ENCODE data around the gene SYK. TPM values are rescaled to one million over a fixed set of nuclear protein-coding genes. Genes with fewer than 3 reads are reported as not detected.
"Not testable (repeated sequence)": the region's sequence is repeated elsewhere in the genome, so short reads cannot be mapped to it uniquely, and the experiment has no call there.

Gene SYK
- total and polyA plus RNA-seq, 5 donors = 0.97 to 9.5 (median 6.8) TPM

- peak in 1 of 2 donors; percentile 23 for ATAC-seq
- Histone ChIP-seq H3K9me3 (ENCODE audit: control insufficient read depth, low read length) (no peaks in the 10 kb centered on the region), H3K27me3 (ENCODE audit: control insufficient read depth, insufficient read depth) (no peaks in the 10 kb centered on the region), H3K4me1 (ENCODE audit: control insufficient read depth, insufficient read depth, low read length) (no peaks in the 10 kb centered on the region), H3K4me3 (ENCODE audit: low read length) (no peak overlapping the region), H3K27ac (ENCODE audit: low read length) (no peak overlapping the region)
- WGBS = 94% methylated on average over 4 of the region's 4 CpGs
- intact Hi-C loops (cut with DNase I) = no loop called here
- DNase-seq = no peak
Observed at GRCh38 chr9:90882991-90883600, 81.5 kb downstream of the SYK start.

GRCh38 chr9:90883661-90884060 lies 82.0 kb downstream of the SYK start:
- H3K27me3 ChIP-seq (ENCODE audit: control insufficient read depth, insufficient read depth) = no peaks in the 10 kb centered on the region
- no peak for DNase-seq
- intact Hi-C loops (cut with DNase I) = no loop called here
- no peak overlapping the region for H3K27ac ChIP-seq (ENCODE audit: low read length)
- H3K9me3 ChIP-seq (ENCODE audit: control insufficient read depth, low read length) = no peaks in the 10 kb centered on the region
- WGBS = 96% methylated on average over 2 of the region's 2 CpGs
- H3K4me1 ChIP-seq (ENCODE audit: control insufficient read depth, insufficient read depth, low read length) = no peaks in the 10 kb centered on the region
- no peak overlapping the region for H3K4me3 ChIP-seq (ENCODE audit: low read length)
- ATAC-seq = no peak

GRCh38 chr9:90884178-90884577 lies 82.6 kb downstream of the SYK start:
- H3K4me1 ChIP-seq (ENCODE audit: control insufficient read depth, insufficient read depth, low read length) = no peaks in the 10 kb centered on the region
- intact Hi-C loops (cut with DNase I) = no loop called here
- no peak overlapping the region for H3K27ac ChIP-seq (ENCODE audit: low read length)
- H3K4me3 ChIP-seq (ENCODE audit: low read length) = no peak overlapping the region
- H3K9me3 ChIP-seq (ENCODE audit: control insufficient read depth, low read length) = no peaks in the 10 kb centered on the region
- H3K27me3 ChIP-seq (ENCODE audit: control insufficient read depth, insufficient read depth) = no peaks in the 10 kb centered on the region
- WGBS = 74% methylated on average over 8 of the region's 8 CpGs
- no peak for ATAC-seq
- DNase-seq = no peak

- H3K27ac ChIP-seq (ENCODE audit: low read length); H3K4me1 ChIP-seq (ENCODE audit: control insufficient read depth, insufficient read depth, low read length); DNase-seq; ATAC-seq; H3K9me3 ChIP-seq (ENCODE audit: control insufficient read depth, low read length); intact Hi-C loops (cut with DNase I); H3K27me3 ChIP-seq (ENCODE audit: control insufficient read depth, insufficient read depth); H3K4me3 ChIP-seq (ENCODE audit: low read length): not testable (repeated sequence)
Observed at GRCh38 chr9:90886868-90887267, 85.2 kb downstream of the SYK start.

- Histone ChIP-seq H3K27ac (ENCODE audit: low read length) (no peak overlapping the region), H3K4me1 (ENCODE audit: control insufficient read depth, insufficient read depth, low read length) (no peaks in the 10 kb centered on the region), H3K9me3 (ENCODE audit: control insufficient read depth, low read length) (no peaks in the 10 kb centered on the region), H3K4me3 (ENCODE audit: low read length) (no peak overlapping the region), H3K27me3 (ENCODE audit: control insufficient read depth, insufficient read depth) (no peaks in the 10 kb centered on the region)
- ATAC-seq (no peak), DNase-seq (no peak)
- intact Hi-C loops (cut with DNase I) = no loop called here
- WGBS = 90% methylated on average over 8 of the region's 8 CpGs
Observed at GRCh38 chr9:90888941-90889340, 87.3 kb downstream of the SYK start.

GRCh38 chr9:90890146-90890810 lies 88.7 kb downstream of the SYK start:
- ATAC-seq (no peak), DNase-seq (no peak)
- Histone ChIP-seq H3K4me1 (ENCODE audit: control insufficient read depth, insufficient read depth, low read length) (no peaks in the 10 kb centered on the region), H3K9me3 (ENCODE audit: control insufficient read depth, low read length) (no peaks in the 10 kb centered on the region), H3K27ac (ENCODE audit: low read length) (no peak overlapping the region), H3K27me3 (ENCODE audit: control insufficient read depth, insufficient read depth) (no peaks in the 10 kb centered on the region), H3K4me3 (ENCODE audit: low read length) (no peak overlapping the region)
- 62% methylated on average over 10 of the region's 10 CpGs for WGBS
- intact Hi-C loops (cut with DNase I) = loop anchor here in 1 of 4 donors (10.0 kb wide), 1 partner anchor 1295 kb away; no protein-coding TSS in a partner anchor

- no peak for ATAC-seq
- H3K9me3 ChIP-seq (ENCODE audit: control insufficient read depth, low read length) = no peaks in the 10 kb centered on the region
- WGBS = 90% methylated on average over 8 of the region's 8 CpGs
Observed at GRCh38 chr9:90891308-90892040, 89.9 kb downstream of the SYK start.

GRCh38 chr9:90892918-90893317 lies 91.3 kb downstream of the SYK start:
- no peak for DNase-seq
- H3K4me3 ChIP-seq (ENCODE audit: low read length) = no peak overlapping the region
- no peaks in the 10 kb centered on the region for H3K27me3 ChIP-seq (ENCODE audit: control insufficient read depth, insufficient read depth)
- intact Hi-C loops (cut with DNase I) = loop anchor here in 1 of 4 donors (10.0 kb wide), 1 partner anchor 1298 kb away; no protein-coding TSS in a partner anchor
- H3K27ac ChIP-seq (ENCODE audit: low read length) = no peak overlapping the region
- no peaks in the 10 kb centered on the region for H3K4me1 ChIP-seq (ENCODE audit: control insufficient read depth, insufficient read depth, low read length)
- H3K9me3 ChIP-seq (ENCODE audit: control insufficient read depth, low read length) = no peaks in the 10 kb centered on the region
- WGBS = 52% methylated on average over 6 of the region's 6 CpGs
- peak in 1 of 2 donors; percentile 31 for ATAC-seq

More at GRCh38 chr9:90891308-90892040, 89.9 kb downstream of the SYK start:
- Histone ChIP-seq H3K27me3 (ENCODE audit: control insufficient read depth, insufficient read depth) (no peaks in the 10 kb centered on the region), H3K4me3 (ENCODE audit: low read length) (no peak overlapping the region), H3K4me1 (ENCODE audit: control insufficient read depth, insufficient read depth, low read length) (no peaks in the 10 kb centered on the region), H3K27ac (ENCODE audit: low read length) (no peak overlapping the region)
- intact Hi-C loops (cut with DNase I) = loop anchor here in 1 of 4 donors (10.0 kb wide), 1 partner anchor 1297 kb away; no protein-coding TSS in a partner anchor
- no peak for DNase-seq

GRCh38 chr9:90893706-90894105 lies 92.1 kb downstream of the SYK start:
- DNase-seq (no peak), ATAC-seq (no peak)
- H3K27ac ChIP-seq (ENCODE audit: low read length) = no peak overlapping the region
- no peak overlapping the region for H3K4me3 ChIP-seq (ENCODE audit: low read length)
- no peaks in the 10 kb centered on the region for H3K9me3 ChIP-seq (ENCODE audit: control insufficient read depth, low read length)
- intact Hi-C loops (cut with DNase I) = loop anchor here in 1 of 4 donors (10.0 kb wide), 1 partner anchor 1299 kb away; no protein-coding TSS in a partner anchor
- WGBS = 88% methylated on average over 4 of the region's 4 CpGs
- no peaks in the 10 kb centered on the region for H3K4me1 ChIP-seq (ENCODE audit: control insufficient read depth, insufficient read depth, low read length)
- H3K27me3 ChIP-seq (ENCODE audit: control insufficient read depth, insufficient read depth) = no peaks in the 10 kb centered on the region

GRCh38 chr9:90894986-90895687 lies 93.5 kb downstream of the SYK start:
- H3K4me3 ChIP-seq (ENCODE audit: low read length) = no peak overlapping the region
- ATAC-seq (no peak), DNase-seq (no peak)
- no peaks in the 10 kb centered on the region for H3K9me3 ChIP-seq (ENCODE audit: control insufficient read depth, low read length)
- no peaks in the 10 kb centered on the region for H3K27me3 ChIP-seq (ENCODE audit: control insufficient read depth, insufficient read depth)
- no peak overlapping the region for H3K27ac ChIP-seq (ENCODE audit: low read length)
- WGBS = 83% methylated on average over 16 of the region's 16 CpGs
- intact Hi-C loops (cut with DNase I) = loop anchor here in 1 of 4 donors (10.0 kb wide), 1 partner anchor 1300 kb away; no protein-coding TSS in a partner anchor
- no peaks in the 10 kb centered on the region for H3K4me1 ChIP-seq (ENCODE audit: control insufficient read depth, insufficient read depth, low read length)
